CD8-positive, alpha-beta memory T cell (primary cell): ENCODE measurements around the gene CAMK1D. TPM values are rescaled to one million over a fixed set of nuclear protein-coding genes. Genes with fewer than 3 reads are reported as not detected.
A peak's percentile ranks its signal among the peaks of the same experiment; 100 is the strongest.
"Not testable (repeated sequence)": the region's sequence is repeated elsewhere in the genome, so short reads cannot be mapped to it uniquely, and the experiment has no call there.

Experiments
- CTCF ChIA-PET: fragments of 350-600 bp; sonication (Branson Sonifier 250); formaldehyde crosslinking; loops from one replicate; lab custom pipeline; 2021; ENCODE audit warnings: antibody characterized with exemption; lab: Charles Lee
- POLR2A ChIA-PET: fragments of 350-600 bp; sonication (Branson Sonifier 250); formaldehyde crosslinking; loops from one replicate; lab custom pipeline; 2021; ENCODE audit warnings: antibody characterized with exemption; lab: Charles Lee
- DNase-seq, 5 donors: peaks; one replicate each; pipeline versions ENCODE4 v3.0.0 to v3.0.0-alpha.2; 2020 to 2022; ENCODE audit warnings: mixed read lengths in 1 of 5
- H3K27ac ChIP-seq: one replicate; pipeline ENCODE4 v1.7.0; 2013; ENCODE audit warnings: low read depth, mild to moderate bottlenecking, low read length, moderate library complexity
- H3K27me3 ChIP-seq: 2 replicates; pipeline ENCODE4 v1.7.0; 2013; ENCODE audit warnings: low read length, mild to moderate bottlenecking; ENCODE audit not compliant: insufficient read depth, poor library complexity, severe bottlenecking
- H3K36me3 ChIP-seq: 2 replicates; pipeline ENCODE4 v1.7.0; 2013; ENCODE audit warnings: mild to moderate bottlenecking, low read length, moderate library complexity; ENCODE audit not compliant: insufficient read depth
- H3K4me1 ChIP-seq: 2 replicates; pipeline ENCODE4 v1.7.0; 2013; ENCODE audit warnings: mild to moderate bottlenecking, low read length, moderate library complexity; ENCODE audit not compliant: insufficient read depth
- H3K4me3 ChIP-seq: 2 replicates; pipeline ENCODE4 v1.7.0; 2013; ENCODE audit warnings: mild to moderate bottlenecking, low read length
- H3K9me3 ChIP-seq: 2 replicates; pipeline ENCODE4 v1.7.0; 2013; ENCODE audit warnings: mild to moderate bottlenecking, low read length
- H3K27ac Mint-ChIP-seq, 8 donors: one replicate each; pipeline ENCODE4 v1.8.0; 2020 to 2021; ENCODE audit warnings: mixed read lengths in 8 of 8, mild to moderate bottlenecking in 6 of 8, inconsistent platforms in 3 of 8, moderate library complexity in 3 of 8
- H3K27me3 Mint-ChIP-seq, 2 donors: one replicate each; pipeline ENCODE4 v1.8.0; 2020 to 2021; ENCODE audit warnings: mixed read lengths in 2 of 2, mild to moderate bottlenecking in 1 of 2, moderate library complexity in 1 of 2
- H3K36me3 Mint-ChIP-seq, 3 donors: one replicate each; pipeline ENCODE4 v1.8.0; 2020 to 2021; ENCODE audit warnings: mixed read lengths in 3 of 3, inconsistent platforms in 1 of 3, mild to moderate bottlenecking in 1 of 3
- H3K4me1 Mint-ChIP-seq, 3 donors: one replicate each; pipeline ENCODE4 v1.8.0; 2020 to 2021; ENCODE audit warnings: mixed read lengths in 3 of 3, inconsistent platforms in 1 of 3, mild to moderate bottlenecking in 1 of 3
- H3K4me3 Mint-ChIP-seq, 7 donors: one replicate each; pipeline ENCODE4 v1.8.0; 2020 to 2021; ENCODE audit warnings: mixed read lengths in 7 of 7, mild to moderate bottlenecking in 6 of 7, moderate library complexity in 4 of 7, inconsistent platforms in 2 of 7
- H3K9me3 Mint-ChIP-seq, 5 donors: one replicate each; pipeline ENCODE4 v1.8.0; 2020 to 2022; ENCODE audit warnings: mixed read lengths in 5 of 5, mild to moderate bottlenecking in 3 of 5, moderate library complexity in 2 of 5, inconsistent platforms in 1 of 5
- polyA plus RNA-seq: library from polyadenylated mRNA; unstranded; fragments of 300-500 nt; fragmentation: Illumina TruSeq; gene quantifications from one replicate; pipeline ENCODE4 v1.2.3, GENCODE V29; 2021
- total RNA-seq, 2 experiments: library from RNA; stranded (reverse); gene quantifications; one replicate each; pipeline ENCODE4 v1.2.3, GENCODE V29; 2021

The CAMK1D gene
- total and polyA plus RNA-seq, 3 experiments from 2014 or later, result 8.9 to 15.1 (median 10.0) TPM

GRCh38 chr10:12540341-12540781 is 191.0 kb downstream of the CAMK1D start:
- no peak overlapping the region for H3K4me3 Mint-ChIP-seq
- DNase-seq, result no peak
- H3K4me1 ChIP-seq, result no peaks in the 10 kb centered on the region
- ChIA-PET POLR2A (no interaction called here), CTCF (no interaction called here)
- H3K27ac ChIP-seq, result no peak overlapping the region
- no peaks in the 10 kb centered on the region for H3K9me3 ChIP-seq
- H3K27me3 Mint-ChIP-seq, result no peaks in the 10 kb centered on the region
- H3K27me3 ChIP-seq, result no peaks in the 10 kb centered on the region
- no peak overlapping the region for H3K4me3 ChIP-seq
- peak overlapping the region in 2 of 8 donors; percentile 2 to 5 for H3K27ac Mint-ChIP-seq
- peaks cover 0 to 12% (median 7%) of the 10 kb centered on the region in 3 donors for H3K36me3 Mint-ChIP-seq
- peaks cover 0 to 2% (median 0%) of the 10 kb centered on the region in 5 donors for H3K9me3 Mint-ChIP-seq
- H3K36me3 ChIP-seq, result no peaks in the 10 kb centered on the region
- H3K4me1 Mint-ChIP-seq, result peaks cover 19 to 38% (median 25%) of the 10 kb centered on the region in 3 donors

- H3K27me3 Mint-ChIP-seq, result no peaks in the 10 kb centered on the region
- no peak for DNase-seq
- Histone ChIP-seq H3K36me3 (no peaks in the 10 kb centered on the region), H3K27ac (no peak overlapping the region), H3K4me3 (no peak overlapping the region), H3K27me3 (no peaks in the 10 kb centered on the region), H3K4me1 (no peaks in the 10 kb centered on the region), H3K9me3 (no peaks in the 10 kb centered on the region)
- peaks cover 0 to 4% (median 0%) of the 10 kb centered on the region in 5 donors for H3K9me3 Mint-ChIP-seq
- H3K27ac Mint-ChIP-seq, result peak overlapping the region in 5 of 8 donors; percentile 27 to 90 (median 71)
- peaks cover 20 to 34% (median 23%) of the 10 kb centered on the region in 3 donors for H3K4me1 Mint-ChIP-seq
- peaks cover 0 to 12% (median 11%) of the 10 kb centered on the region in 3 donors for H3K36me3 Mint-ChIP-seq
- no peak overlapping the region for H3K4me3 Mint-ChIP-seq
- ChIA-PET CTCF (no interaction called here), POLR2A (interaction anchor here (0.6 kb wide), 1 partner anchor 8 kb away, joined by 5 read pairs; no protein-coding TSS in a partner anchor)
Observed at GRCh38 chr10:12541446-12542067, 192.2 kb downstream of the CAMK1D start.

- no peaks in the 10 kb centered on the region for H3K27me3 Mint-ChIP-seq
- H3K4me1 ChIP-seq, result peaks cover 4% of the 10 kb centered on the region
- DNase-seq, result no peak
- no peaks in the 10 kb centered on the region for H3K36me3 ChIP-seq
- CTCF ChIA-PET, result no interaction called here
- POLR2A ChIA-PET, result interaction anchor here (0.6 kb wide), 1 partner anchor 7 kb away, joined by 5 read pairs; no protein-coding TSS in a partner anchor
- H3K27me3 ChIP-seq, result no peaks in the 10 kb centered on the region
- peaks cover 0 to 15% (median 11%) of the 10 kb centered on the region in 3 donors for H3K36me3 Mint-ChIP-seq
- H3K27ac Mint-ChIP-seq, result no peak overlapping the region
- H3K27ac ChIP-seq, result no peak overlapping the region
- H3K9me3 ChIP-seq, result no peaks in the 10 kb centered on the region
- H3K4me1 Mint-ChIP-seq, result peaks cover 24 to 39% (median 27%) of the 10 kb centered on the region in 3 donors
- H3K9me3 Mint-ChIP-seq, result peaks cover 0 to 4% (median 0%) of the 10 kb centered on the region in 5 donors
- no peak overlapping the region for H3K4me3 Mint-ChIP-seq
- no peak overlapping the region for H3K4me3 ChIP-seq
Observed at GRCh38 chr10:12542133-12542670, 192.9 kb downstream of the CAMK1D start.

DNA sequence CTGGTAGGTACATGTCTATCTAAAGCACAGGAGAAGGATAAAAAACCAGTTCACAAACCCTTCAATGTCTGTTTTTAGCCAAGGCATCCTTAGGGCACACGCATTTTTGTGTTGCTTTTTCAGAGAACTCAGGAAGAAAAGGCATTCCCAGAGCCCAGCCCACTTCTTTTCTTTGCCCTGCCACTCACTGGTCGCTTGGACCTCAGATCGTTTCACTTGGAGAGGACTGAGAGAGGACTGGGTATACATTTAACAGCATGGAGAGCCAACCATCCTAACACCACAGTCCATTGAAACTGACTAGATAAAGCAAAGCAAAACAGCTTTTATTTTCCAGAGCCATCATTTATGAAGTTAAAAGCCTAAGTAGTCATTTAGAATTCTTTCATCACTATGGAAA is 194.2 kb downstream of the CAMK1D start:
- CTCF ChIA-PET, result no interaction called here
- Mint-ChIP-seq H3K9me3 (peaks cover 0 to 4% (median 0%) of the 10 kb centered on the region in 5 donors), H3K27ac (no peak overlapping the region), H3K27me3 (no peaks in the 10 kb centered on the region), H3K36me3 (peaks cover 0 to 11% (median 9%) of the 10 kb centered on the region in 3 donors), H3K4me1 (peaks cover 31 to 41% (median 38%) of the 10 kb centered on the region in 3 donors), H3K4me3 (no peak overlapping the region)
- Histone ChIP-seq H3K27ac (no peak overlapping the region), H3K36me3 (no peaks in the 10 kb centered on the region), H3K4me3 (no peak overlapping the region), H3K4me1 (peaks cover 13% of the 10 kb centered on the region), H3K27me3 (no peaks in the 10 kb centered on the region), H3K9me3 (no peaks in the 10 kb centered on the region)
- POLR2A ChIA-PET, result no interaction called here
- no peak for DNase-seq

- H3K27me3 Mint-ChIP-seq, CTCF ChIA-PET, H3K27ac ChIP-seq, H3K27me3 ChIP-seq, H3K4me3 ChIP-seq, H3K9me3 Mint-ChIP-seq, DNase-seq, H3K4me3 Mint-ChIP-seq, POLR2A ChIA-PET, H3K36me3 ChIP-seq, H3K9me3 ChIP-seq: not testable (repeated sequence)
- Mint-ChIP-seq H3K27ac (peak overlapping the region in 1 of 8 donors; percentile 81), H3K4me1 (peaks cover 26 to 30% (median 27%) of the 10 kb centered on the region in 3 donors), H3K36me3 (peaks cover 0 to 11% (median 9%) of the 10 kb centered on the region in 3 donors)
- peaks cover 13% of the 10 kb centered on the region for H3K4me1 ChIP-seq
Observed at GRCh38 chr10:12546160-12546802, 196.9 kb downstream of the CAMK1D start.

DNA sequence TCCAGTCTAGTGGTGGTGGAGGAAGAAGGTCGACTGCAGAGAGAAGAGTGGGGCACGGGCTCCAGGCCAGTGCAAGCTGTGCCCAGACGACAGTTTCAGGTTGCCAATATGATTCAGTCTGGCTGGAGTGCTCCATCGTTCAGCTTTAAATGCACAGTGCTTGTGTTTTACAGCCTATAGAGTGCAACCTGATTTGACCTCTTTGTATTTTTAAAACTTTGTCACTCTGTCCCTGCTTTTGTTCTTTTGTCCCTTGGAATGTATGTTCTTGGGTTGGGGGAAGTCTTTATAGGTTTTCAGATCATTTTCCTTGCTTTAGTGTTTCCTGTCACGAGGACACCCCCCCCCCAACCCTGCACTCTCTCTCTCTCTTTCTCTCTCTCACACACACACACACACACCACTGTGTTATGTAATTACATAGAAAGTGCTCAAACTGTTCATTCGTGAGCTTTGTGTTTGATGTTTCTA is 198.0 kb downstream of the CAMK1D start:
- peaks cover 0 to 4% (median 0%) of the 10 kb centered on the region in 5 donors for H3K9me3 Mint-ChIP-seq
- peak overlapping the region in 6 of 8 donors; percentile 5 to 63 (median 50) for H3K27ac Mint-ChIP-seq
- H3K4me1 ChIP-seq, result peaks cover 13% of the 10 kb centered on the region
- H3K4me3 ChIP-seq, result no peak overlapping the region
- ChIA-PET CTCF (no interaction called here), POLR2A (no interaction called here)
- H3K27me3 Mint-ChIP-seq, result no peaks in the 10 kb centered on the region
- H3K4me3 Mint-ChIP-seq, result no peak overlapping the region
- H3K36me3 Mint-ChIP-seq, result peaks cover 0 to 11% (median 9%) of the 10 kb centered on the region in 3 donors
- H3K27me3 ChIP-seq, result no peaks in the 10 kb centered on the region
- H3K4me1 Mint-ChIP-seq, result peaks cover 20 to 26% (median 22%) of the 10 kb centered on the region in 3 donors
- H3K36me3 ChIP-seq, result no peaks in the 10 kb centered on the region
- peak in 1 of 5 donors; percentile 14 for DNase-seq
- no peak overlapping the region for H3K27ac ChIP-seq
- H3K9me3 ChIP-seq, result no peaks in the 10 kb centered on the region

GRCh38 chr10:12549297-12549696 is 199.9 kb downstream of the CAMK1D start:
- H3K27ac ChIP-seq, result no peak overlapping the region
- H3K36me3 Mint-ChIP-seq, result peaks cover 8 to 11% (median 11%) of the 10 kb centered on the region in 3 donors
- no peak overlapping the region for H3K4me3 Mint-ChIP-seq
- no peaks in the 10 kb centered on the region for H3K36me3 ChIP-seq
- H3K27me3 ChIP-seq, result no peaks in the 10 kb centered on the region
- H3K27me3 Mint-ChIP-seq, result no peaks in the 10 kb centered on the region
- H3K9me3 ChIP-seq, result no peaks in the 10 kb centered on the region
- DNase-seq, result no peak
- H3K27ac Mint-ChIP-seq, result no peak overlapping the region
- ChIA-PET POLR2A (interaction anchor here (0.6 kb wide), 1 partner anchor 7 kb away, joined by 5 read pairs; no protein-coding TSS in a partner anchor), CTCF (no interaction called here)
- peaks cover 13% of the 10 kb centered on the region for H3K4me1 ChIP-seq
- H3K9me3 Mint-ChIP-seq, result peaks cover 0 to 4% (median 0%) of the 10 kb centered on the region in 5 donors
- H3K4me1 Mint-ChIP-seq, result peaks cover 20 to 26% (median 22%) of the 10 kb centered on the region in 3 donors
- no peak overlapping the region for H3K4me3 ChIP-seq
